Upper lobe of left lung (tissue), 6 donors: ENCODE data around the gene CDK13. TPM values are rescaled to one million over a fixed set of nuclear protein-coding genes. Genes with fewer than 3 reads are reported as not detected.

Experiments
- ATAC-seq, 2 donors: fragments of 200-7000 bp; cut with Tn5 transposase; one replicate each; pipeline ENCODE4 v1.9.1; 2022; ENCODE audit warnings: mild to moderate bottlenecking in 2 of 2, moderate library complexity in 2 of 2; ENCODE audit not compliant: low FRiP score in 2 of 2
- DNase-seq, 2 donors: peaks; one replicate each; pipeline ENCODE4 v3.0.0-alpha.2; 2019 to 2020
- H3K27ac ChIP-seq, 4 donors: fragments of 200-600 bp; sonication (generic); one replicate each; pipeline ENCODE4 v1.5.1; 2016 to 2019
- H3K27me3 ChIP-seq, 4 donors: fragments of 200-600 bp; sonication (generic); one replicate each; pipeline ENCODE4 v1.5.1; 2017 to 2019
- H3K36me3 ChIP-seq, 4 donors: fragments of 200-600 bp; sonication (generic); one replicate each; pipeline ENCODE4 v1.5.1; 2016 to 2019
- H3K4me1 ChIP-seq, 4 donors: fragments of 200-600 bp; sonication (generic); one replicate each; pipeline ENCODE4 v1.5.1; 2018 to 2019
- H3K4me3 ChIP-seq, 4 donors: fragments of 200-600 bp; sonication (generic); one replicate each; pipeline ENCODE4 v1.5.1; 2017 to 2019; ENCODE audit warnings: mild to moderate bottlenecking in 2 of 4, moderate library complexity in 1 of 4
- H3K9me3 ChIP-seq, 4 donors: fragments of 200-600 bp; sonication (generic); one replicate each; pipeline ENCODE4 v1.5.1; 2018 to 2019
- EP300 ChIP-seq, 4 donors: sonication (generic); formaldehyde crosslinking; IDR thresholded peaks; one replicate each; pipeline ENCODE4 v1.5.1; 2017; ENCODE audit warnings: antibody characterized with exemption in 4 of 4, control low read depth in 2 of 4
- POLR2A ChIP-seq, 4 donors: fragments of 450-650 bp; IDR thresholded peaks; one replicate each; pipeline ENCODE4 v1.5.1; 2016 to 2017; ENCODE audit warnings: antibody characterized with exemption in 4 of 4, mild to moderate bottlenecking in 2 of 4
- POLR2AphosphoS5 ChIP-seq, 2 donors: sonication (generic); formaldehyde crosslinking; IDR thresholded peaks; one replicate each; pipeline ENCODE4 v1.5.1; 2017; ENCODE audit warnings: antibody characterized with exemption in 2 of 2
- WGBS, 2 donors: methylation state at CpG; one replicate each; pipeline ENCODE4 v1.1.5; 2017 to 2018; 5-methylcytosine and 5-hydroxymethylcytosine counted together
- total RNA-seq, 6 donors: library from RNA; depleted of rRNA in 4 of 6; stranded (reverse); fragments of >200 nt in 4 of 6; gene quantifications; one replicate each; pipeline versions ENCODE4 v1.1.0 to v1.2.1, GENCODE V29; 2016 to 2021
- TF ChIP-seq, protein P1 (sequence below), 6 experiments: fragments of 450-650 bp in 4 of 6; fragments of 200-600 bp in 2 of 6; sonication (generic) in 2 of 6; IDR thresholded peaks; one replicate each; pipeline ENCODE4 v1.5.1; 2016 to 2019; ENCODE audit warnings: antibody characterized with exemption in 6 of 6
- donor health status: DM: no; HTN: no; CAD: no; lungs with moderate emphysema.
- donor health status: DM: no; HTN: yes; CAD: no; lungs with severe emphysema.

CDK13 gene
- total RNA-seq, 6 donors from 2014 or later = 39.0 to 145 (median 77.3) TPM

DNA sequence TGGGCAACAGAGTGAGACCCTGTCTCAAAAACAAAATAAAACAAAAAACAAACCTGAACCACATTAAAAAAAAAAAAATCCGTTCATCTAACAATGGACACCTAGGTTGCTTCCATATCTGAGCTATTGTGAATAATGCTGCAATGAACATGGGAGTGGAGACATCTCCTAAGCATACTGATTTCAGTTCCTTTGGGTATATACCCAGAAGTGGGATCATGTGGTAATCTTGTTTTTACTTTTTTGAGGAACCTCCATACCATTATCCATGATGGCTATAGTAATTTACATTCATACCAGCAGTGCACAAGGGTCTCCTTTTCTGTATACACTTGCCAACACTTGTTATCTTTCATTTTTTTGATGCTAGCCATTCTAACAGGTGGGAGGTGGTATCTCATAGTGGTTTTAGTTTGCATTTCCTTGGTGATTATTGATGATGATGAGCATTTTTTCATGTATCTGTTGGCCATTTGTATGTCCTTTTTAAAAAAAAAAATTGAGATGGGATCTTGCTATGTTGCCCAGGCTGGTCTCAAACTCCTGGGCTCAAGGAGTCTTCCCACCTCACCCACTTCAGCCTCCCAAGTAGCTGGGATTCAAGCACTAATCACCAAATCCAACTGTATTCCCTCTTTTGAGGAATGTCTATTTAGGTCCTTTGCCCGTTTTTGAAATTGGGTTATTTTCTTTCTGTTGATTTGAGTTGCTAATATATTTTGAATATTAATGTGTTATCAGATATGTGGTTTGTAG, 17.5 kb downstream of the CDK13 start:
- peaks cover 4 to 28% (median 12%) of the 10 kb centered on the region in 4 donors for H3K4me1 ChIP-seq
- no peak overlapping the region for H3K27ac ChIP-seq
- DNase-seq (no peak), ATAC-seq (no peak)
- no peak overlapping the region for H3K4me3 ChIP-seq
- WGBS, 2 donors = 82 to 92% methylated on average over 2 of the region's 2 CpGs
- TF ChIP-seq EP300 (IDR thresholded peaks at IDR 0.05) (no peak), POLR2AphosphoS5 (IDR thresholded peaks at IDR 0.05) (no peak), POLR2A (IDR thresholded peaks at IDR 0.05) (no peak)
- TF ChIP-seq, protein P1, sequence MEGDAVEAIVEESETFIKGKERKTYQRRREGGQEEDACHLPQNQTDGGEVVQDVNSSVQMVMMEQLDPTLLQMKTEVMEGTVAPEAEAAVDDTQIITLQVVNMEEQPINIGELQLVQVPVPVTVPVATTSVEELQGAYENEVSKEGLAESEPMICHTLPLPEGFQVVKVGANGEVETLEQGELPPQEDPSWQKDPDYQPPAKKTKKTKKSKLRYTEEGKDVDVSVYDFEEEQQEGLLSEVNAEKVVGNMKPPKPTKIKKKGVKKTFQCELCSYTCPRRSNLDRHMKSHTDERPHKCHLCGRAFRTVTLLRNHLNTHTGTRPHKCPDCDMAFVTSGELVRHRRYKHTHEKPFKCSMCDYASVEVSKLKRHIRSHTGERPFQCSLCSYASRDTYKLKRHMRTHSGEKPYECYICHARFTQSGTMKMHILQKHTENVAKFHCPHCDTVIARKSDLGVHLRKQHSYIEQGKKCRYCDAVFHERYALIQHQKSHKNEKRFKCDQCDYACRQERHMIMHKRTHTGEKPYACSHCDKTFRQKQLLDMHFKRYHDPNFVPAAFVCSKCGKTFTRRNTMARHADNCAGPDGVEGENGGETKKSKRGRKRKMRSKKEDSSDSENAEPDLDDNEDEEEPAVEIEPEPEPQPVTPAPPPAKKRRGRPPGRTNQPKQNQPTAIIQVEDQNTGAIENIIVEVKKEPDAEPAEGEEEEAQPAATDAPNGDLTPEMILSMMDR (IDR thresholded peaks at IDR 0.05) = no peak
- no peaks in the 10 kb centered on the region for H3K27me3 ChIP-seq
- H3K9me3 ChIP-seq = no peaks in the 10 kb centered on the region
- H3K36me3 ChIP-seq = no peaks in the 10 kb centered on the region

DNA sequence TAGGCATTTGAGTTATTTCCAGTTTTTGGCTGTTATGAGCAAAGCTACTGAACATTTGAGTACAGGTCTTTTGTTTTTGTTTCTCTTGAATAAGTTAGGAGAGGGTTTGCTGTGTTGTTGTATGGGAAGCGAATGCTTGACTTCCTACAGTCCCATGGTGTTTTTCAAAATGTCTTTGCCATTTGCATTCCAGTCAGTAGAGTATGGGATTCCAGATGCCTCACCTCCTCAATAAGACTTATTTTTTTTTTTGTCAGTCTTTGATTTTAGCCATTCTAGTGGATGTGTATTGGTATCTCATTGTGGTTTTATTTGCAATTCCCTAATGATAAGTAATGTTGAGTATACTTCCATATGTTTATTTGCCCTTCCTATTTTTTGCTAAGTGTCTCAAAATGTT, 19.4 kb downstream of the CDK13 start:
- Histone ChIP-seq H3K9me3 (no peaks in the 10 kb centered on the region), H3K27me3 (no peaks in the 10 kb centered on the region), H3K27ac (no peak overlapping the region), H3K4me1 (peaks cover 4 to 28% (median 12%) of the 10 kb centered on the region in 4 donors), H3K36me3 (no peaks in the 10 kb centered on the region), H3K4me3 (no peak overlapping the region)
- DNase-seq (no peak), ATAC-seq (no peak)
- WGBS, 2 donors = 86 to 93% methylated on average over 1 of the region's 1 CpG
- no peak for TF ChIP-seq POLR2A (IDR thresholded peaks at IDR 0.05)
- no peak for TF ChIP-seq EP300 (IDR thresholded peaks at IDR 0.05)
- TF ChIP-seq POLR2AphosphoS5 (IDR thresholded peaks at IDR 0.05) = no peak
- TF ChIP-seq, protein P1 (IDR thresholded peaks at IDR 0.05) = no peak

DNA sequence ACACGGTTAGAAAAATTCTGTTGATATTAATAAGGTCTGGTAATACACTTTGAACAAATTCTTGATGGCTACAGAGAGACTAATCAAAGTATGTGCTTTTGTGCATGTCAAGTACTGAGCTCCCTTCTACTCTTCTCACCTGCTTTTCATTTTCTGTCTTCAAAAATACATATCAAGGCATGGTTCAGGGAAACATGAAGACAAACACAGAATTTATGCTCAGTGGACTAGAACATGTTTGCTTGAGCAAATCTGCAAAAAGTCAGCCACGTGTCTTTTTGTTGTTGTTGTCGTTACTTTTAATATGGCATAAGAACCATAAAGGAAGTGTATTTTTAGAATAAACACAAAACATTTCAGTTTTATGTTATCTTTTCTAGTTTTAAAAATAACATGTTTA, 21.9 kb downstream of the CDK13 start:
- ATAC-seq (no peak), DNase-seq (no peak)
- Histone ChIP-seq H3K27me3 (no peaks in the 10 kb centered on the region), H3K4me1 (peaks cover 4 to 36% (median 14%) of the 10 kb centered on the region in 4 donors), H3K9me3 (no peaks in the 10 kb centered on the region), H3K36me3 (no peaks in the 10 kb centered on the region), H3K27ac (no peak overlapping the region), H3K4me3 (no peak overlapping the region)
- 66 to 75% methylated on average over 3 of the region's 3 CpGs for WGBS, 2 donors
- TF ChIP-seq POLR2A (IDR thresholded peaks at IDR 0.05) (no peak), EP300 (IDR thresholded peaks at IDR 0.05) (no peak), POLR2AphosphoS5 (IDR thresholded peaks at IDR 0.05) (no peak)
- TF ChIP-seq, protein P1 (IDR thresholded peaks at IDR 0.05) = no peak

DNA sequence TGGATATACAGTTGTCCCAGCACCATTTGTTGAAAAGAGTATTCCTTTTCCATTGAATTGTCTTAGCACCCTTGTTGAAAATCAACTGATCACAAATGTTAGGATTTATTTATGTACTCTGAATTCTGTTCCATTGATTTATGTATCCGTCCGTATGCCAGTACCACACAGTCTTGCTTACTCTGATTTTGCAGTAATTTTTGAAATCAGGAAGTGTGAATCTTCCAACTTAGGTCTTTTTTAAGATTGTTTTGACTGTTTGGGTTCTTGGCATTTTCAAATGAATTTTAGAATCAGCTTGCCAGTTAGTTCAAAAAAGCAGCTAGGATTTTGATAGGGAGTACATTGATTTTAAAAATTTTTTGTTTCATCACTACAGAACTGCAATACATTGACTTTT, 23.7 kb downstream of the CDK13 start:
- DNase-seq (no peak), ATAC-seq (no peak)
- Histone ChIP-seq H3K27me3 (no peaks in the 10 kb centered on the region), H3K9me3 (no peaks in the 10 kb centered on the region), H3K4me3 (no peak overlapping the region), H3K4me1 (peaks cover 15 to 33% (median 21%) of the 10 kb centered on the region in 4 donors), H3K36me3 (no peaks in the 10 kb centered on the region), H3K27ac (no peak overlapping the region)
- 88% methylated on average over 2 of the region's 2 CpGs for WGBS, 2 donors
- TF ChIP-seq, protein P1 (IDR thresholded peaks at IDR 0.05) = no peak
- TF ChIP-seq EP300 (IDR thresholded peaks at IDR 0.05) (no peak), POLR2AphosphoS5 (IDR thresholded peaks at IDR 0.05) (no peak), POLR2A (IDR thresholded peaks at IDR 0.05) (no peak)
